HL-60 (cell line): ENCODE results near the gene ENPP6.

ENCODE experiments used
- CTCF ChIP-seq: IDR thresholded peaks from one replicate; pipeline ENCODE4 v1.5.1; 2011; ENCODE audit warnings: low read length, control low read depth, inconsistent platforms; ENCODE audit not compliant: insufficient read depth
- GABPA ChIP-seq: IDR thresholded peaks from 2 replicates; pipeline ENCODE4 v1.6.1; 2012; ENCODE audit warnings: low read depth
- POLR2AphosphoS5 ChIP-seq: IDR thresholded peaks from 2 replicates; pipeline ENCODE4 v1.6.1; 2012; ENCODE audit warnings: low read depth
- REST ChIP-seq: IDR thresholded peaks from 2 replicates; pipeline ENCODE4 v1.6.1; 2012; ENCODE audit warnings: low read depth; ENCODE audit not compliant: insufficient replicate concordance
- SPI1 ChIP-seq: IDR thresholded peaks from 2 replicates; pipeline ENCODE4 v1.6.1; 2012; ENCODE audit warnings: low read depth, mild to moderate bottlenecking, borderline replicate concordance

GRCh38 chr4:184193556-184194525 lies 23.8 kb downstream of the ENPP6 start:
- TF ChIP-seq CTCF (no peak), REST (no peak), POLR2AphosphoS5 (no peak), GABPA (no peak), SPI1 (no peak)
